GM19193 (cell line): ENCODE measurements around the gene TMEM116.

Experiments
- POLR2A ChIP-seq: IDR thresholded peaks from 4 replicates; pipeline ENCODE4 v1.6.1; 2011; ENCODE audit not compliant: insufficient read depth, insufficient read length; ENCODE audit errors: extremely low read depth

Gene TMEM116

DNA sequence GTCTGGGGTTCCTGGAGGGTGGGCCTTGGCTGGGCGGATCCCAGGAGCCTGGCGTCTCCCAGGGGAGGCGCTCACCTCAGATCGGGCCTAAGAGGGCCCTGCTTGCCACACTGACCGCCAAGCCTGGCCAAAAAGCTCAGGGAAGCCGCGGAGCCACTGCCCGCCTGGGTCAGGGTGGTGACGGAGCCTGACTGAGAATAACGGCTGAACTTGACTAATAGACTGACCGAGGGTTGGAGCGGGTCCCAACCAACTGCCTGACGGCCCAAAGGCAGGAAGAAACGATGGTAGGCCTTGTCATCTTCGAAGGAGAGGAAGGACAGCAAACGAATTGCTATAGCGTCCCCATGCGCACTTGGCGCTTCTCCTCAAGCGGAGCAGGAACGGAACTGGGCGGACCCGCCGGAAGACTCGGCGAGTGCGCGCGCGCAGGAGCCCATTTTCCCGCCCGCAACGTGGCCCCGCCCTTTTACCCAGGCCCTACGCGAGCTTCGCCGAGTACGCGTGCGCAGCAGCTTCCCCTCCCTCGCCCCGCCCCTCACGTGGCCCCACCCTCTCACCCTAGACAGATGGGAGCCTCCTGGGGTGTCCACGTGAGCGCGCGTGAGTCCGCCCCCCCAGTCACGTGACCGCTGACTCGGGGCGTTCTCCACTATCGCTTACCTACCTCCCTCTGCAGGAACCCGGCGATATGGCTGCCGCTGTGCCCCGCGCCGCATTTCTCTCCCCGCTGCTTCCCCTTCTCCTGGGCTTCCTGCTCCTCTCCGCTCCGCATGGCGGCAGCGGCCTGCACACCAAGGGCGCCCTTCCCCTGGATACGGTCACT is at the start of gene TMEM116, which contains the start of gene ERP29:
TMEM116 (minus strand) TSS at position 391 of the 826 bp plus-strand sequence. CDS start 7,895 bp downstream, outside the sequence.
ERP29 (plus strand) TSS at position 652 of the 826 bp plus-strand sequence; CDS start at position 692, 40 bp downstream.
- TF ChIP-seq POLR2A = peak; percentile 96

GRCh38 chr12:112061137-112061536 is 48.2 kb upstream of the TMEM116 start:
- no peak for TF ChIP-seq POLR2A

DNA sequence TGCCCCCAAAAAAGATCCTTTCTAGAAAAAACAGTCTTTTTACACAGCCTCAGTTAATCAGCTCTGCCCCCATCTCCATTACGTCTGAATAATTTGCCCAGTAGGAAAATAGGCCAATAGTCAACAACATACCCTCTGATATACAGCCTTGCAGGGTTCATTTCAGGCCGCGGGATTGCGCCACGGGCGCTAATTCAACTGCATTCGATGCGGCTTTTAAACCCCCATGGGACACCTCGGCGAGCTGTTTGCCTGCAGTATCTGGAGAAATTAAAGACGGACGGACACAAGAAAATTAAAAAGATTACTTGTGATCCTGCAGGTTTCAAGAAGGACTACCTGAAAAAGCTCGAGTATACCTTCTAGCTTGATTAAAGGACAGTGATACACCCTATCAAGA is 36.4 kb upstream of the TMEM116 start:
- TF ChIP-seq POLR2A = no peak

DNA sequence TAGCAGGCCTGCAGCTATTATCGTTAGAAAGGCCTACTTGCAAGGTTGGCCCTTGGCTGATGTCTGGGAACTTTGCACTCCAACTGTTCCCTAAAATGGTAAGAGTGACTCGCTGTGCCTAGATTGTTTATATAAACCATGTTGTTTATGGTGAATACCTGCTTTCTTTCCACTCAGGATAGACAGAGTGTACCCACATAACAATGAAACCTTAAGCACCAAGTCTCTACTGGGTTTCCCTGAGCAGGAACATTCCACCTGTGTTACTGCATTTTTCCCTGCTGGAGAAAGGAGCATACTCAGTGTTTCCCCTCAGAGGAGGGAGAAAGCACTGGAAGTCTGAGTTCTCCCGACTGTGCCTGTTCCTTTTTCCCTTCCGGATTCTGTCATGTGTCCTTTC is 33.0 kb upstream of the TMEM116 start:
- TF ChIP-seq POLR2A = no peak

- no peak for TF ChIP-seq POLR2A
Measured at GRCh38 chr12:112035219-112035785, 22.3 kb upstream of the TMEM116 start.

DNA sequence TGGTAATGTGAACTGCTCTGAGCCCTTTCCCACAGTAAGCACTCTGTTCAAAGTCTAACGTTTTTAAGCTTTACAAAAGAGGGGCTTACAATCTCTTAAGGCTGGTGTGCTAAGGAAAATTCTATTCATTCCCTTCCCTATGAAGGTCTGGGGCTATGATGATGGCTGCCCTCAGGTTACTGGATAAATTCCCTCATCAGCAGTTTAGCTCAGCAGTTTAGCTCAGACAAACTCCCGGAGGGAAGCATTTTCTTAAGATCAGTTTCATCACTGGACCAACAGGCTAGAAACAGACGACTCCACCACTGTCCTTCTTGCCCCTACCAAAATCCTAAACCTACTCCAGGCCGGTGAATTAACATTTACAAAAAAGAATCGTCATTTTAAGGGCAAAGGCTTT is 19.3 kb upstream of the TMEM116 start:
- no peak for TF ChIP-seq POLR2A

DNA sequence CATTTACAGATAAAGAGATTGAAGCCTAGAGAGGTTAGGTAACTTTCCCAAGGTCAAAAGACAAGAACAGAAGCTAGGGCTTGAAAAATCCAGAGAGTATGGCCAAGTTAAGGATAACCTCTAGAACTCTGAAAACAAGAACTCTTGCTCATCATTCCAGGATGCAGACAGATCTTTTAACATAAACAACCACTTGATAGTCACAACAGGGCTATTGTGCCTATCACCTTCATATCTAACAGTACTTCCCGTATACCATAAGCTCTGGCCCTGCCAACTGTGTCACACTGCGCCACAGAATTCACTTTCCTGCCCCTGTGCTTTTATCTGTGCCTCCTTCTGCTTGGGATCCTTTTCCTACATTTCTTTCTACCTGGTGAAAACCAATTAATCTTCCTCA is 18.5 kb upstream of the TMEM116 start:
- TF ChIP-seq POLR2A = no peak

DNA sequence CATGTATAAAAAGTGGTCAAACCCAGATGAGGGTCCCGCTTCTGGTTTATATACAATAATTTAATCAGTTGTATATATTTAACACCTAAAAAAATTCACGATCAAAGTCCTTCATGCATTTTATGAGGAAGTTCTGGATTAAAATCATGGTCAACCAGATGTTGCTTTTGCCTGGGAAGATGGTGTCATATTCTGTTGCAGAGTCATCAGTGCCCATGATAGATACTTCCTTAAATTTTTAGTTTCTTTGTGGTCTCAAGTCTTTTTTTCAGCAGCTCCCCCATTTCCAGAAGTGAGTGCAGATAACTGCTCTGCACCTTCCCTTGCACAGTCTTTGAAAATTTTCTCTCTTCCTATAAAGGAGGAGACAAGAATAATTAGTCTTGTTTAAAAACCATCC is 16.3 kb upstream of the TMEM116 start:
- TF ChIP-seq POLR2A = no peak

- TF ChIP-seq POLR2A = no peak
Measured at GRCh38 chr12:112025808-112026375, 12.9 kb upstream of the TMEM116 start.

- TF ChIP-seq POLR2A = no peak
Measured at GRCh38 chr12:112023759-112024396, 10.9 kb upstream of the TMEM116 start.

DNA sequence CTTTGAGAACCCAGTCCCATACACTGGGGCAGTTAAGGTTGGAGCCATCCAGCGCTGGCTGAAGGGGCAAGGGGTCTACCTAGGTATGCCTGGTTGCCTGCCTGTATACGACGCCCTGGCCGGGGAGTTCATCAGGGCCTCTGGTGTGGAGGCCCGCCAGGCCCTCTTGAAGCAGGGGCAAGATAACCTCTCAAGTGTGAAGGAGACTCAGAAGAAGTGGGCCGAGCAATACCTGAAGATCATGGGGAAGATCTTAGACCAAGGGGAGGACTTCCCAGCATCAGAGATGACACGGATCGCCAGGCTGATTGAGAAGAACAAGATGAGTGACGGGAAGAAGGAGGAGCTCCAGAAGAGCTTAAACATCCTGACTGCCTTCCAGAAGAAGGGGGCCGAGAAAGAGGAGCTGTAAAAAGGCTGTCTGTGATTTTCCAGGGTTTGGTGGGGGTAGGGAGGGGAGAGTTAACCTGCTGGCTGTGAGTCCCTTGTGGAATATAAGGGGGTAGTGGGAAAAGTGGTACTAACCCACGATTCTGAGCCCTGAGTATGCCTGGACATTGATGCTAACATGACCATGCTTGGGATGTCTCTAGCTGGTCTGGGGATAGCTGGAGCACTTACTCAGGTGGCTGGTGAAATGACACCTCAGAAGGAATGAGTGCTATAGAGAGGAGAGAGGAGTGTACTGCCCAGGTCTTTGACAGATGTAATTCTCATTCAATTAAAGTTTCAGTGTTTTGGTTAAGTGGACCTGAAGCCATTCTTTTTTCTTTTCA is 9.5 kb upstream of the TMEM116 start:
- TF ChIP-seq POLR2A = no peak

GRCh38 chr12:112020947-112021457 is 8.0 kb upstream of the TMEM116 start:
- TF ChIP-seq POLR2A = no peak

DNA sequence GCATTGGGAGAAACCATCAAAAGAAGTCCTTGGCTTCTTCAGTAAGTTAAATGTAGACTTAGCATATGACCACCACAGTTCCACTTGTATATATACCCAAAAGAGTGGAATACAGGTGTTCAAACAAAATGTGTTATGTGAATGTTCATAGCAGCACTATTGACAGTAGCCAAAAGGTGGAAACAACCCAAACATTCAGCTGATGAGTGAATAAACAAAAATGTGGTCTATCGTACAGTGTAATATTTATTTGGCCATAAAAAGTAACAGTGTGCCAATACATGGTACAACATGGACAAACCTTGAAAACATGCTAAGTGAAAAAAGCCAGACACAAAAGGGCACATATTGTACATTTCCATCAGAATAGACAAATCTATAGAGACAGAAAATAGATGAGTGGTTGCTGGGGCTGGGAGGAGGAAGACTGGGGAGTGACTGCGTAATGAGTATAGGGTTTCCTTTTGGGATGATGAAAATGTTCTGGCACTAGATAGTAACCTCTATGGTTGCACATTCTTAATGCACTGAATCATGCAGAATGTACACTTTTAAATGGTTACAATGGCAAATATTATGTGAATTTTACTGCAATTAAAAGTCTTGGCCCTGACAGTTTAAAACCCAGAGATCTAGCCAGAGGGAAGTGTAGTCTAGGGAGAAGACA is 5.7 kb upstream of the TMEM116 start:
- no peak for TF ChIP-seq POLR2A

GRCh38 chr12:112017041-112017440 is 4.1 kb upstream of the TMEM116 start:
- TF ChIP-seq POLR2A = no peak
